MM.1S (cell line): ENCODE measurements around the gene CACNB2.

Source experiments
- EZH2 ChIP-seq: fragments of 300-600 bp; sonication (generic); optimal IDR thresholded peaks from 2 replicates; pipeline ENCODE3; 2017; ENCODE audit warnings: low read depth, mild to moderate bottlenecking, antibody characterized with exemption, low read length, mixed read lengths
- EZH2phosphoT487 ChIP-seq: fragments of 300-600 bp; sonication (generic); IDR thresholded peaks from 2 replicates; pipeline ENCODE4 v1.6.1; 2018; ENCODE audit warnings: antibody characterized with exemption, low read length
- TF ChIP-seq, protein P1 (sequence below): fragments of 300-600 bp; sonication (generic); IDR thresholded peaks from 2 replicates; pipeline ENCODE4 v1.5.1; 2016; ENCODE audit warnings: antibody characterized with exemption, low read length, mixed read lengths

GRCh38 chr10:18162021-18162627 lies 21.9 kb downstream of the CACNB2 start:
- TF ChIP-seq, protein P1, sequence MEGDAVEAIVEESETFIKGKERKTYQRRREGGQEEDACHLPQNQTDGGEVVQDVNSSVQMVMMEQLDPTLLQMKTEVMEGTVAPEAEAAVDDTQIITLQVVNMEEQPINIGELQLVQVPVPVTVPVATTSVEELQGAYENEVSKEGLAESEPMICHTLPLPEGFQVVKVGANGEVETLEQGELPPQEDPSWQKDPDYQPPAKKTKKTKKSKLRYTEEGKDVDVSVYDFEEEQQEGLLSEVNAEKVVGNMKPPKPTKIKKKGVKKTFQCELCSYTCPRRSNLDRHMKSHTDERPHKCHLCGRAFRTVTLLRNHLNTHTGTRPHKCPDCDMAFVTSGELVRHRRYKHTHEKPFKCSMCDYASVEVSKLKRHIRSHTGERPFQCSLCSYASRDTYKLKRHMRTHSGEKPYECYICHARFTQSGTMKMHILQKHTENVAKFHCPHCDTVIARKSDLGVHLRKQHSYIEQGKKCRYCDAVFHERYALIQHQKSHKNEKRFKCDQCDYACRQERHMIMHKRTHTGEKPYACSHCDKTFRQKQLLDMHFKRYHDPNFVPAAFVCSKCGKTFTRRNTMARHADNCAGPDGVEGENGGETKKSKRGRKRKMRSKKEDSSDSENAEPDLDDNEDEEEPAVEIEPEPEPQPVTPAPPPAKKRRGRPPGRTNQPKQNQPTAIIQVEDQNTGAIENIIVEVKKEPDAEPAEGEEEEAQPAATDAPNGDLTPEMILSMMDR: no peak
- TF ChIP-seq EZH2: no peak
- TF ChIP-seq EZH2phosphoT487: no peak
